H9 (cell line): Measurements from ENCODE around the gene OR52J3. TPM values are rescaled to one million over a fixed set of nuclear protein-coding genes. Genes with fewer than 3 reads are reported as not detected.

Experiments used
- DNase-seq: peaks from one replicate; pipeline ENCODE4 v3.0.0-alpha.2; 2017
- H2AFZ ChIP-seq: one replicate; pipeline ENCODE4 v1.6.1; 2013; ENCODE audit warnings: mild to moderate bottlenecking, low read length, control low read depth, moderate library complexity
- H2AK5ac ChIP-seq: 2 replicates; pipeline ENCODE4 v1.6.1; 2013; ENCODE audit warnings: low read length, control low read depth, mixed read lengths; ENCODE audit not compliant: insufficient read length
- H2BK120ac ChIP-seq: one replicate; pipeline ENCODE4 v1.6.1; 2013; ENCODE audit warnings: low read depth, mild to moderate bottlenecking, low read length, control low read depth, inconsistent platforms; ENCODE audit not compliant: poor library complexity, severe bottlenecking
- H2BK12ac ChIP-seq: 2 replicates; pipeline ENCODE4 v1.6.1; 2013; ENCODE audit warnings: low read length, control low read depth, mixed read lengths, low read depth; ENCODE audit not compliant: insufficient read length
- H2BK15ac ChIP-seq: 2 replicates; pipeline ENCODE4 v1.6.1; 2013; ENCODE audit warnings: low read depth, low read length, control low read depth
- H2BK20ac ChIP-seq: one replicate; pipeline ENCODE4 v1.6.1; 2013; ENCODE audit warnings: low read depth, mild to moderate bottlenecking, low read length, control low read depth, inconsistent platforms; ENCODE audit not compliant: poor library complexity, severe bottlenecking
- H2BK5ac ChIP-seq: 2 replicates; pipeline ENCODE4 v1.6.1; 2013; ENCODE audit warnings: low read length, control low read depth, mixed read lengths; ENCODE audit not compliant: insufficient read length
- H3K14ac ChIP-seq: 2 replicates; pipeline ENCODE4 v1.6.1; 2013; ENCODE audit warnings: low read length, control low read depth; ENCODE audit not compliant: insufficient read depth
- H3K18ac ChIP-seq: 2 replicates; pipeline ENCODE4 v1.6.1; 2013; ENCODE audit warnings: low read depth, mild to moderate bottlenecking, mixed read lengths, low read length, control low read depth; ENCODE audit not compliant: insufficient read length
- H3K23ac ChIP-seq: 2 replicates; pipeline ENCODE4 v1.6.1; 2013; ENCODE audit warnings: low read length, control low read depth, mixed read lengths, low read depth; ENCODE audit not compliant: insufficient read length
- H3K23me2 ChIP-seq: 2 replicates; pipeline ENCODE4 v1.6.1; 2013; ENCODE audit warnings: low read depth, mild to moderate bottlenecking, mixed read lengths, low read length, control low read depth; ENCODE audit not compliant: insufficient read length, poor library complexity, severe bottlenecking
- H3K27ac ChIP-seq: 2 replicates; pipeline ENCODE4 v1.5.1; 2013; ENCODE audit warnings: low read length, control low read depth, mixed read lengths, low read depth; ENCODE audit not compliant: insufficient read length
- H3K27me3 ChIP-seq: 2 replicates; pipeline ENCODE4 v1.6.1; 2013; ENCODE audit warnings: low read length, control low read depth, inconsistent platforms; ENCODE audit not compliant: insufficient read depth
- H3K4ac ChIP-seq: 2 replicates; pipeline ENCODE4 v1.6.1; 2013; ENCODE audit warnings: low read depth, mild to moderate bottlenecking, control low read depth, inconsistent platforms, low read length, moderate library complexity
- H3K4me1 ChIP-seq: 2 replicates; pipeline ENCODE4 v1.6.1; 2013; ENCODE audit warnings: low read length, control low read depth, inconsistent platforms; ENCODE audit not compliant: insufficient read depth
- H3K4me2 ChIP-seq: 2 replicates; pipeline ENCODE4 v1.6.1; 2013; ENCODE audit warnings: low read length, control low read depth, mixed read lengths; ENCODE audit not compliant: insufficient read length, insufficient read depth
- H3K56ac ChIP-seq: 2 replicates; pipeline ENCODE4 v1.6.1; 2013; ENCODE audit warnings: low read depth, mild to moderate bottlenecking, mixed read lengths, low read length, control low read depth; ENCODE audit not compliant: insufficient read length
- H3K79me1 ChIP-seq: 2 replicates; pipeline ENCODE4 v1.6.1; 2013; ENCODE audit warnings: low read depth, mild to moderate bottlenecking, moderate library complexity, low read length, control low read depth, inconsistent platforms; ENCODE audit not compliant: insufficient read depth, poor library complexity, severe bottlenecking
- H3K79me2 ChIP-seq: 2 replicates; pipeline ENCODE4 v1.6.1; 2013; ENCODE audit warnings: low read length, control low read depth, inconsistent platforms; ENCODE audit not compliant: insufficient read depth
- H3K9ac ChIP-seq: 2 replicates; pipeline ENCODE4 v1.6.1; 2013; ENCODE audit warnings: low read length, control low read depth, mixed read lengths; ENCODE audit not compliant: insufficient read length; ENCODE audit errors: extremely low read depth
- H3K9me3 ChIP-seq: one replicate; pipeline ENCODE4 v1.6.1; 2013; ENCODE audit warnings: low read depth, low read length, inconsistent platforms; ENCODE audit not compliant: control insufficient read depth
- H3T11ph ChIP-seq: one replicate; pipeline ENCODE4 v1.6.1; 2013; ENCODE audit warnings: mild to moderate bottlenecking, low read length, control low read depth, inconsistent platforms
- H4K20me1 ChIP-seq: one replicate; pipeline ENCODE4 v1.6.1; 2013; ENCODE audit not compliant: control insufficient read depth, insufficient read length, insufficient read depth
- H4K5ac ChIP-seq: 2 replicates; pipeline ENCODE4 v1.6.1; 2013; ENCODE audit warnings: low read depth, mild to moderate bottlenecking, mixed read lengths, low read length, control low read depth; ENCODE audit not compliant: insufficient read length
- H4K8ac ChIP-seq: replicated peaks from 2 replicates; pipeline ENCODE4 v1.6.1; 2013; ENCODE audit warnings: low read length, control low read depth, mixed read lengths, low read depth; ENCODE audit not compliant: insufficient read length
- H4K91ac ChIP-seq: 2 replicates; pipeline ENCODE4 v1.6.1; 2013; ENCODE audit warnings: low read depth, mild to moderate bottlenecking, moderate library complexity, mixed read lengths, low read length, control low read depth; ENCODE audit not compliant: insufficient read length
- H3K27ac Mint-ChIP-seq, 3 experiments: 2 replicates in 2 of 3; 3 replicates in 1 of 3; pipeline ENCODE4 v1.8.0; 2020 to 2021; ENCODE audit warnings: mixed read lengths in 3 of 3, mild to moderate bottlenecking in 1 of 3, moderate library complexity in 1 of 3
- H3K27me3 Mint-ChIP-seq: 2 replicates; pipeline ENCODE4 v1.8.0; 2021; ENCODE audit warnings: low read depth, mild to moderate bottlenecking, moderate library complexity, mixed read lengths
- H3K36me3 Mint-ChIP-seq, 3 experiments: 2 replicates in 2 of 3; 3 replicates in 1 of 3; pipeline ENCODE4 v1.8.0; 2020 to 2021; ENCODE audit warnings: low read depth in 3 of 3, mixed read lengths in 3 of 3; ENCODE audit not compliant: insufficient read depth in 1 of 3
- H3K4me1 Mint-ChIP-seq, 2 experiments: 2 replicates each; pipeline ENCODE4 v1.8.0; 2020; ENCODE audit warnings: mixed read lengths in 2 of 2
- H3K4me3 Mint-ChIP-seq, 2 experiments: 2 replicates in 1 of 2; 3 replicates in 1 of 2; pipeline ENCODE4 v1.8.0; 2020 to 2021; ENCODE audit warnings: mild to moderate bottlenecking in 2 of 2, mixed read lengths in 2 of 2, moderate library complexity in 1 of 2
- H3K9me3 Mint-ChIP-seq, 2 experiments: 2 replicates in 1 of 2; 3 replicates in 1 of 2; pipeline ENCODE4 v1.8.0; 2020; ENCODE audit warnings: mild to moderate bottlenecking in 2 of 2, mixed read lengths in 2 of 2, moderate library complexity in 1 of 2
- CTCF ChIP-seq: fragments of 200-600 bp; sonication (generic); conservative IDR thresholded peaks from 3 replicates; pipeline ENCODE4 v1.8.0; 2021; ENCODE audit warnings: antibody characterized with exemption, mild to moderate bottlenecking
- WGBS: extraction: QIAGEN DNeasy Blood & Tissue Kit; methylation state at CpG from one replicate; pipeline ENCODE4 v1.1.7; 2013; ENCODE audit warnings: missing lambda C conversion rate, low lambda C conversion rate, mixed read lengths; ENCODE audit not compliant: insufficient read length; ENCODE audit errors: extremely low coverage; 5-methylcytosine and 5-hydroxymethylcytosine counted together
- total RNA-seq: library from RNA; stranded (reverse); gene quantifications from 2 replicates; pipeline ENCODE4 v1.2.1, GENCODE V29; 2021

Gene OR52J3
- total RNA-seq, 1 experiment from 2014 or later = not detected

DNA sequence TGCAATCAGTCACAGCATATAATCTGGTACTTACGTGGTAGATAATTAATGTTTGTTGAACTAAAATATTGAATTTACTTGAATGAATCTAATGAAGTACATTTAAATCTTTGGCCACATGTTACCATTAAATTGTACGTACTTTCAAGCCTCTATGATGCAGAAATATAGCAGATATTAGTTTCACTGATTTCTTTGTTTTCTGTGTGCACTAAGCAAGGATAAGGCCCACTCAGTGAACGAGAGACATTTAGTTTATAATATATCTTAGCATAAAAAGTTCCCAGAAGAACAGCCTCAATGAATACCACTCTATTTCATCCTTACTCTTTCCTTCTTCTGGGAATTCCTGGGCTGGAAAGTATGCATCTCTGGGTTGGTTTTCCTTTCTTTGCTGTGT, 22.9 kb downstream of the OR52J3 start, which contains the start of gene OR52E1:
TSS of gene OR52E1 (plus strand) at position 301 of the 400 bp plus-strand sequence.
- Histone ChIP-seq H3K79me1 (no peaks in the 10 kb centered on the region), H3K27ac (no peak within 1 kb of the TSS), H3K56ac (no peak within 1 kb of the TSS), H3K9ac (no peak within 1 kb of the TSS), H2BK12ac (no peak within 1 kb of the TSS), H3K9me3 (no peaks in the 10 kb centered on the region), H4K91ac (no peak within 1 kb of the TSS), H2BK120ac (no peak within 1 kb of the TSS), H2BK20ac (no peak within 1 kb of the TSS), H3K27me3 (no peaks in the 10 kb centered on the region), H3K4ac (no peak within 1 kb of the TSS), H3K4me1 (peaks cover 3% of the 10 kb centered on the region; the same call in 1 of the 2 replicates), H2AFZ (no peak within 1 kb of the TSS), H2BK15ac (no peak within 1 kb of the TSS), H3K23ac (no peak within 1 kb of the TSS), H2BK5ac (no peak within 1 kb of the TSS), H2AK5ac (no peak within 1 kb of the TSS), H3K23me2 (no peaks in the 10 kb centered on the region), H3T11ph (no peak within 1 kb of the TSS), H3K79me2 (no peaks in the 10 kb centered on the region), H3K18ac (no peak within 1 kb of the TSS), H3K14ac (no peak within 1 kb of the TSS), H4K8ac (no peak within 1 kb of the TSS), H4K20me1 (no peaks in the 10 kb centered on the region), H4K5ac (no peak within 1 kb of the TSS), H3K4me2 (no peak within 1 kb of the TSS)
- Mint-ChIP-seq H3K4me3 (no peak within 1 kb of the TSS), H3K27me3 (no peaks in the 10 kb centered on the region), H3K4me1 (peaks cover 0 to 3% of the 10 kb centered on the region in 2 experiments; a peak in 1 of 4 replicates), H3K36me3 (no peaks in the 10 kb centered on the region), H3K9me3 (no peaks in the 10 kb centered on the region; a peak in 1 of 5 replicates), H3K27ac (no peak within 1 kb of the TSS)
- no CpG with 5 or more reads among the region's 3 CpGs for WGBS
- DNase-seq = no peak
- TF ChIP-seq CTCF = no peak
